NCI-H446 (cell line): ENCODE data around the gene G6PC1.

ENCODE experiments used
- DNase-seq, 2 experiments: peaks; one replicate each; lab custom pipeline; 2025; lab: John Stamatoyannopoulos, UW

The G6PC1 gene

DNA sequence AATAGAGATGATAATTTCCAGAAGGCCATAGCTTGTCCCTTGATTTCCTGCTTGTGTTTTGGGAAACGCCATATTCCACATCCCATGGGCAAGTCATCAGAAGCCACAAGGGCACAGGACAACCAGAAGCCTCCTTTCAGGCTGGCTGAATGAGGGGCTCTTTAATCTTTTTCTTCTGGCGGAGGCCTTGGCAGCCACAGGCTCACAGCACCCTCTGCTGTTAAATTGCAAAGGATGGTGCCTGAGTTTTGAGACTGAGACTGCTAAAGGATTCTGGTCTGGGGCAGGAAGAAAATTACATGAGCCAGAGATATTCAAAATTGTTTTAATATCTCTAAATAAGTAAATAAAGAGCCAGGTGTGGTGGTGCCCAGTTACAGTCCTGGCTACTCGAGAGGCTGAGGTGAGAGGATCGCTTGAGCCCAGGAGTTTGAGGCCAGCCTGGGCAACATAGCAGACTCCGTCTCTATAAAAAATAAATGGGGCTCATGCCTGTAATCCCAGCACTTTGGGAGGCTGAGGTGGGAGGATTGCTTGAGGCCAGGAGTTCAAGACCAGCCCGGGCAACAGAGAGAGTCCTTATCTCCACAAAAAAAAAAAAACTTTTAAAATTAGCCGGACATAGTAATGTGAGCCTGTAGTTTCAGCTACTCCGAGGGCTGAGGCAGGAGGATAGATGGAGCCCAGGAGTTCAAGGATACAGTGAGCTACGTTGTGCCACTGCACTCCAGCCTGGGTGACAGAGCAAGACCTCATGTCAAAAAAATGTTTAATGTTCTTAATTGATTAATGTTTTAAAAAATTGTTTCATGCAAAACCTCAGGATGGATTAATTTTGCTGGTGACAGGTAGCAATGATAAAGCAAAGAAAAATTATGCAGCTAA, 37.4 kb downstream of the G6PC1 start:
- peak; percentile 27 to 65 for DNase-seq

- DNase-seq = no peak
Observed at GRCh38 chr17:42944211-42944610, 43.6 kb downstream of the G6PC1 start.

DNA sequence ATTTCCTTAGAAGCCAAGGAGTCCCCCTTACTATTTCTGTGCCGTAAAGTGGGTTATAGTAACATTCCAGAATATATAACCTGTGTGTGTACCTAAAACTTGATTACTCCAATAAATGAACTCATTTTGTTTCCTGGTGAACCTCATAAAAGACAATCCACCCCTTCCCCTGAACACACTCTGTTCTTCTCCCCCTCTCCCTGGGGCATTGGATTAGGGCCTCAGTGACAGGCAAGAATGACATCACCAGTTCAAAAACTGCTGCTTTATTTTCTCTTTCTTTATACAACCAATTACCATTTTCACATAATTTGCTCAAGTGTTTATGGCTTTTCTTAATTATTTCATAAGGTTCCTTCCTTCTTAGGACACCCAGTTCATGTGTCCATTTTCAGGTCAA, 46.2 kb downstream of the G6PC1 start:
- no peak for DNase-seq

DNA sequence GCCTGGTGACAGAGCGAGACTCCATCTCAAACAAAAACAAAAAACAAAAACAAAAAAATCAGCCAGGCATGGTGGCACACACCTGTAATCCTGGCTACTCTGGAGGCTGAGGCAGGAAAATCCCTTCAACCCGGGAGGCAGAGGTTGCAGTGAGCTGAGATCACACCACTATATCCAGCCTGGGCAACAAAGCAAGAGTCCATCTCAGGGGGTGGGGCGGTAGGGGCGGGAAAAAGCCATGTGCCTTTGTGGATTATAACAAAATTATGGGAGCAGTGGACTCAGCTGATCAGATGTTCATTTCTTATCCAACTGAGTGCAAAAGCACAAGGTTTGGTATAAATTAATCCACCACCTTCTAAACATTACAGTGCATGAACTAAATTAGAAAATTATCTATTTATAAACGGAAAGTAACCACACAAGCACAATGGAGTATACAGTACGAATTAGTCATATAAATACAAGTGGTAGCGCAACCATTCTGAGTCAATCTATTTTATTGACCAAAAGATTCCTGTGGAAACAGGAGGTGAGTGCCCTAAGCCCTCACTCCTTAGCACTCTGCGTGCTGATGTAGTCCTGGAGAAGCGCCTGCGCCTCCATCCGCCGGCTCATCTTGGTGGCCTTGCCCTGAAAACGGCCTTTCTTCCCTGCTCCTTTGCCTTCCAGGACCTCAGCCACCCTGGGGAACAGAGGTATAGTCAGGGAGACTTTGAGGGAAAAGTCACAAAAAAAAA, 49.6 kb downstream of the G6PC1 start:
- DNase-seq = no peak
